H9 (cell line): ENCODE results near the gene DCDC2C. TPM values are rescaled to one million over a fixed set of nuclear protein-coding genes. Genes with fewer than 3 reads are reported as not detected.

ENCODE experiments used
- DNase-seq: peaks from one replicate; pipeline ENCODE4 v3.0.0-alpha.2; 2017
- H2AFZ ChIP-seq: one replicate; pipeline ENCODE4 v1.6.1; 2013; ENCODE audit warnings: mild to moderate bottlenecking, low read length, control low read depth, moderate library complexity
- H2AK5ac ChIP-seq: 2 replicates; pipeline ENCODE4 v1.6.1; 2013; ENCODE audit warnings: low read length, control low read depth, mixed read lengths; ENCODE audit not compliant: insufficient read length
- H2BK120ac ChIP-seq: one replicate; pipeline ENCODE4 v1.6.1; 2013; ENCODE audit warnings: low read depth, mild to moderate bottlenecking, low read length, control low read depth, inconsistent platforms; ENCODE audit not compliant: poor library complexity, severe bottlenecking
- H2BK12ac ChIP-seq: 2 replicates; pipeline ENCODE4 v1.6.1; 2013; ENCODE audit warnings: low read length, control low read depth, mixed read lengths, low read depth; ENCODE audit not compliant: insufficient read length
- H2BK15ac ChIP-seq: 2 replicates; pipeline ENCODE4 v1.6.1; 2013; ENCODE audit warnings: low read depth, low read length, control low read depth
- H2BK20ac ChIP-seq: one replicate; pipeline ENCODE4 v1.6.1; 2013; ENCODE audit warnings: low read depth, mild to moderate bottlenecking, low read length, control low read depth, inconsistent platforms; ENCODE audit not compliant: poor library complexity, severe bottlenecking
- H2BK5ac ChIP-seq: 2 replicates; pipeline ENCODE4 v1.6.1; 2013; ENCODE audit warnings: low read length, control low read depth, mixed read lengths; ENCODE audit not compliant: insufficient read length
- H3K14ac ChIP-seq: 2 replicates; pipeline ENCODE4 v1.6.1; 2013; ENCODE audit warnings: low read length, control low read depth; ENCODE audit not compliant: insufficient read depth
- H3K18ac ChIP-seq: 2 replicates; pipeline ENCODE4 v1.6.1; 2013; ENCODE audit warnings: low read depth, mild to moderate bottlenecking, mixed read lengths, low read length, control low read depth; ENCODE audit not compliant: insufficient read length
- H3K23ac ChIP-seq: 2 replicates; pipeline ENCODE4 v1.6.1; 2013; ENCODE audit warnings: low read length, control low read depth, mixed read lengths, low read depth; ENCODE audit not compliant: insufficient read length
- H3K23me2 ChIP-seq: 2 replicates; pipeline ENCODE4 v1.6.1; 2013; ENCODE audit warnings: low read depth, mild to moderate bottlenecking, mixed read lengths, low read length, control low read depth; ENCODE audit not compliant: insufficient read length, poor library complexity, severe bottlenecking
- H3K27ac ChIP-seq: 2 replicates; pipeline ENCODE4 v1.5.1; 2013; ENCODE audit warnings: low read length, control low read depth, mixed read lengths, low read depth; ENCODE audit not compliant: insufficient read length
- H3K27me3 ChIP-seq: 2 replicates; pipeline ENCODE4 v1.6.1; 2013; ENCODE audit warnings: low read length, control low read depth, inconsistent platforms; ENCODE audit not compliant: insufficient read depth
- H3K4ac ChIP-seq: 2 replicates; pipeline ENCODE4 v1.6.1; 2013; ENCODE audit warnings: low read depth, mild to moderate bottlenecking, control low read depth, inconsistent platforms, low read length, moderate library complexity
- H3K4me1 ChIP-seq: 2 replicates; pipeline ENCODE4 v1.6.1; 2013; ENCODE audit warnings: low read length, control low read depth, inconsistent platforms; ENCODE audit not compliant: insufficient read depth
- H3K4me2 ChIP-seq: 2 replicates; pipeline ENCODE4 v1.6.1; 2013; ENCODE audit warnings: low read length, control low read depth, mixed read lengths; ENCODE audit not compliant: insufficient read length, insufficient read depth
- H3K56ac ChIP-seq: 2 replicates; pipeline ENCODE4 v1.6.1; 2013; ENCODE audit warnings: low read depth, mild to moderate bottlenecking, mixed read lengths, low read length, control low read depth; ENCODE audit not compliant: insufficient read length
- H3K79me1 ChIP-seq: 2 replicates; pipeline ENCODE4 v1.6.1; 2013; ENCODE audit warnings: low read depth, mild to moderate bottlenecking, moderate library complexity, low read length, control low read depth, inconsistent platforms; ENCODE audit not compliant: insufficient read depth, poor library complexity, severe bottlenecking
- H3K79me2 ChIP-seq: 2 replicates; pipeline ENCODE4 v1.6.1; 2013; ENCODE audit warnings: low read length, control low read depth, inconsistent platforms; ENCODE audit not compliant: insufficient read depth
- H3K9ac ChIP-seq: 2 replicates; pipeline ENCODE4 v1.6.1; 2013; ENCODE audit warnings: low read length, control low read depth, mixed read lengths; ENCODE audit not compliant: insufficient read length; ENCODE audit errors: extremely low read depth
- H3K9me3 ChIP-seq: one replicate; pipeline ENCODE4 v1.6.1; 2013; ENCODE audit warnings: low read depth, low read length, inconsistent platforms; ENCODE audit not compliant: control insufficient read depth
- H3T11ph ChIP-seq: one replicate; pipeline ENCODE4 v1.6.1; 2013; ENCODE audit warnings: mild to moderate bottlenecking, low read length, control low read depth, inconsistent platforms
- H4K20me1 ChIP-seq: one replicate; pipeline ENCODE4 v1.6.1; 2013; ENCODE audit not compliant: control insufficient read depth, insufficient read length, insufficient read depth
- H4K5ac ChIP-seq: 2 replicates; pipeline ENCODE4 v1.6.1; 2013; ENCODE audit warnings: low read depth, mild to moderate bottlenecking, mixed read lengths, low read length, control low read depth; ENCODE audit not compliant: insufficient read length
- H4K8ac ChIP-seq: replicated peaks from 2 replicates; pipeline ENCODE4 v1.6.1; 2013; ENCODE audit warnings: low read length, control low read depth, mixed read lengths, low read depth; ENCODE audit not compliant: insufficient read length
- H4K91ac ChIP-seq: 2 replicates; pipeline ENCODE4 v1.6.1; 2013; ENCODE audit warnings: low read depth, mild to moderate bottlenecking, moderate library complexity, mixed read lengths, low read length, control low read depth; ENCODE audit not compliant: insufficient read length
- H3K27ac Mint-ChIP-seq, 3 experiments: 2 replicates in 2 of 3; 3 replicates in 1 of 3; pipeline ENCODE4 v1.8.0; 2020 to 2021; ENCODE audit warnings: mixed read lengths in 3 of 3, mild to moderate bottlenecking in 1 of 3, moderate library complexity in 1 of 3
- H3K27me3 Mint-ChIP-seq: 2 replicates; pipeline ENCODE4 v1.8.0; 2021; ENCODE audit warnings: low read depth, mild to moderate bottlenecking, moderate library complexity, mixed read lengths
- H3K36me3 Mint-ChIP-seq, 3 experiments: 2 replicates in 2 of 3; 3 replicates in 1 of 3; pipeline ENCODE4 v1.8.0; 2020 to 2021; ENCODE audit warnings: low read depth in 3 of 3, mixed read lengths in 3 of 3; ENCODE audit not compliant: insufficient read depth in 1 of 3
- H3K4me1 Mint-ChIP-seq, 2 experiments: 2 replicates each; pipeline ENCODE4 v1.8.0; 2020; ENCODE audit warnings: mixed read lengths in 2 of 2
- H3K4me3 Mint-ChIP-seq, 2 experiments: 2 replicates in 1 of 2; 3 replicates in 1 of 2; pipeline ENCODE4 v1.8.0; 2020 to 2021; ENCODE audit warnings: mild to moderate bottlenecking in 2 of 2, mixed read lengths in 2 of 2, moderate library complexity in 1 of 2
- H3K9me3 Mint-ChIP-seq, 2 experiments: 2 replicates in 1 of 2; 3 replicates in 1 of 2; pipeline ENCODE4 v1.8.0; 2020; ENCODE audit warnings: mild to moderate bottlenecking in 2 of 2, mixed read lengths in 2 of 2, moderate library complexity in 1 of 2
- WGBS: extraction: QIAGEN DNeasy Blood & Tissue Kit; methylation state at CpG from one replicate; pipeline ENCODE4 v1.1.7; 2013; ENCODE audit warnings: missing lambda C conversion rate, low lambda C conversion rate, mixed read lengths; ENCODE audit not compliant: insufficient read length; ENCODE audit errors: extremely low coverage; 5-methylcytosine and 5-hydroxymethylcytosine counted together
- total RNA-seq: library from RNA; stranded (reverse); gene quantifications from 2 replicates; pipeline ENCODE4 v1.2.1, GENCODE V29; 2021
- TF ChIP-seq, protein P1 (sequence below): fragments of 200-600 bp; sonication (generic); conservative IDR thresholded peaks from 3 replicates; pipeline ENCODE4 v1.8.0; 2021; ENCODE audit warnings: antibody characterized with exemption, mild to moderate bottlenecking

Gene DCDC2C
- total RNA-seq, 1 experiment from 2014 or later: not detected

DNA sequence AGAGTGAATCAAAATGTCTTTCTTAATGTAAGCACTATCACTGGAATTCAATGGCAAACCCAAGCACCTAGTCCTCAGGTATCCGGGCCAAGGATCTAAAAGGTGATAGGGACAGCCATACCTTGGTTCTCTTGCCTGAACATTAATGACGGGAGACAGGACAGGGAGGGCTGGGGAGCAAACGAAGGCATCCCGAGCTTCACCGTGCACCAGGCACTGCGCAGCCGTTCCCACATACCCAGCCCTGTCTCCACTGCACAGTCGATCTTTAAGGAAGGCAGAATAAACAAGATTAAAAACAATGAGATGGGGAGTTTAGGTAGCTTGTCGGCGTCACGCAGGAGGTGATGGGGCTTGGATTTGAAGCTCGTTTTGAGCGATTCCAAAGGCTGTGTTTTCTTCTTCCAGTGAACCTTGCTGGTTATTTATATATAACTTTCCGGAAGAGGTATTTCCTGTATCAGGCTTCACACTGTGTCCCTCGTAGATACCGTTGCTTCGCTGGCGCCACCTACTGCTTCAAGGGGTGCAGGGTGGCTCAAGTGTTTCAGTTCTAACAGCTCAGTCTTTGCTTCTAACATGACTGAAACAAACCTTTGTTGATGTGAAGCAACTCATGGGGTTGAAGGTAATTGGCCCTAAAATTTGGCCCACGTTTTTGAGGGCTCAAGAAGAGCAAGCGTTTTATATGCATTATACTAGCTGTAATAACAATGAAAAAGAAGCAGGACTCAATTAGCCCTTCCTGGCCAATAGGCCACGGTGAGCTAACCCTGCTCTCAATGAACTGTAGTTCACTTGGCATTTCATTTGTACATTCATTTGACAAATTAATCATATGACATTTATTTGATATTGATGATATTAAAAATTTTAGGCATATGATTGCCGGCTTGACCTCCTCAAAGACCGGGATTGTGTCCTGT is 77.4 kb downstream of the DCDC2C start:
- TF ChIP-seq, protein P1, sequence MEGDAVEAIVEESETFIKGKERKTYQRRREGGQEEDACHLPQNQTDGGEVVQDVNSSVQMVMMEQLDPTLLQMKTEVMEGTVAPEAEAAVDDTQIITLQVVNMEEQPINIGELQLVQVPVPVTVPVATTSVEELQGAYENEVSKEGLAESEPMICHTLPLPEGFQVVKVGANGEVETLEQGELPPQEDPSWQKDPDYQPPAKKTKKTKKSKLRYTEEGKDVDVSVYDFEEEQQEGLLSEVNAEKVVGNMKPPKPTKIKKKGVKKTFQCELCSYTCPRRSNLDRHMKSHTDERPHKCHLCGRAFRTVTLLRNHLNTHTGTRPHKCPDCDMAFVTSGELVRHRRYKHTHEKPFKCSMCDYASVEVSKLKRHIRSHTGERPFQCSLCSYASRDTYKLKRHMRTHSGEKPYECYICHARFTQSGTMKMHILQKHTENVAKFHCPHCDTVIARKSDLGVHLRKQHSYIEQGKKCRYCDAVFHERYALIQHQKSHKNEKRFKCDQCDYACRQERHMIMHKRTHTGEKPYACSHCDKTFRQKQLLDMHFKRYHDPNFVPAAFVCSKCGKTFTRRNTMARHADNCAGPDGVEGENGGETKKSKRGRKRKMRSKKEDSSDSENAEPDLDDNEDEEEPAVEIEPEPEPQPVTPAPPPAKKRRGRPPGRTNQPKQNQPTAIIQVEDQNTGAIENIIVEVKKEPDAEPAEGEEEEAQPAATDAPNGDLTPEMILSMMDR: peak; percentile 83
- WGBS: no CpG with 5 or more reads among the region's 23 CpGs
- Histone ChIP-seq H4K5ac (no peak overlapping the region), H3K79me1 (no peaks in the 10 kb centered on the region), H2BK12ac (no peak overlapping the region), H3T11ph (no peak overlapping the region), H3K27ac (no peak overlapping the region), H2BK15ac (no peak overlapping the region), H4K91ac (no peak overlapping the region), H2AFZ (peak overlapping the region; percentile 83), H3K27me3 (no peaks in the 10 kb centered on the region), H3K9ac (no peak overlapping the region), H3K23ac (no peak overlapping the region), H3K56ac (no peak overlapping the region), H3K4ac (no peak overlapping the region), H3K23me2 (no peaks in the 10 kb centered on the region), H3K14ac (no peak overlapping the region), H3K4me2 (no peak overlapping the region), H3K4me1 (no peaks in the 10 kb centered on the region; the same call in 1 of the 2 replicates), H3K9me3 (no peaks in the 10 kb centered on the region), H2BK5ac (no peak overlapping the region), H4K8ac (no peak overlapping the region), H3K18ac (no peak overlapping the region), H2BK120ac (no peak overlapping the region), H3K79me2 (no peaks in the 10 kb centered on the region), H2AK5ac (no peak overlapping the region), H2BK20ac (no peak overlapping the region), H4K20me1 (no peaks in the 10 kb centered on the region)
- no peaks in the 10 kb centered on the region for H3K36me3 Mint-ChIP-seq
- no peak overlapping the region; a peak in 1 of 7 replicates for H3K27ac Mint-ChIP-seq
- DNase-seq: peak; percentile 79
- H3K9me3 Mint-ChIP-seq: no peaks in the 10 kb centered on the region
- H3K27me3 Mint-ChIP-seq: peaks cover 10% of the 10 kb centered on the region
- H3K4me1 Mint-ChIP-seq: peaks cover 10 to 14% of the 10 kb centered on the region in 2 experiments
- no peak overlapping the region for H3K4me3 Mint-ChIP-seq
